Progenitor cell of endocrine pancreas (in vitro differentiated cells): ENCODE measurements around the gene COL27A1. TPM values are rescaled to one million over a fixed set of nuclear protein-coding genes. Genes with fewer than 3 reads are reported as not detected.

Experiments
- DNase-seq: peaks from one replicate; pipeline ENCODE4 v3.0.0; 2021; ENCODE audit warnings: low spot score; ENCODE audit not compliant: unreplicated experiment
- H3K27ac Mint-ChIP-seq: 2 replicates; pipeline ENCODE4 v1.8.0; 2021; ENCODE audit warnings: mild to moderate bottlenecking, moderate library complexity, mixed read lengths
- H3K27me3 Mint-ChIP-seq: 2 replicates; pipeline ENCODE4 v1.8.0; 2021; ENCODE audit warnings: mixed read lengths
- H3K36me3 Mint-ChIP-seq: 2 replicates; pipeline ENCODE4 v1.8.0; 2022; ENCODE audit warnings: mixed read lengths; ENCODE audit not compliant: insufficient read depth
- H3K4me1 Mint-ChIP-seq: 2 replicates; pipeline ENCODE4 v1.8.0; 2021; ENCODE audit warnings: low read depth, mixed read lengths
- H3K4me3 Mint-ChIP-seq: 2 replicates; pipeline ENCODE4 v1.8.0; 2021; ENCODE audit warnings: low read depth, mild to moderate bottlenecking, moderate library complexity, mixed read lengths
- H3K9me3 Mint-ChIP-seq: 2 replicates; pipeline ENCODE4 v1.8.0; 2021; ENCODE audit warnings: low read depth, mixed read lengths
- total RNA-seq: library from RNA; stranded (reverse); gene quantifications from 2 replicates; pipeline ENCODE4 v1.2.1, GENCODE V29; 2021
- TF ChIP-seq, protein P1 (sequence below): fragments of 200-600 bp; sonication (generic); IDR thresholded peaks from one replicate; pipeline ENCODE4 v1.5.0; 2021; ENCODE audit warnings: antibody characterized with exemption, mild to moderate bottlenecking; ENCODE audit not compliant: unreplicated experiment

The COL27A1 gene
- total RNA-seq, 1 donor from 2014 or later, result 178 TPM

DNA sequence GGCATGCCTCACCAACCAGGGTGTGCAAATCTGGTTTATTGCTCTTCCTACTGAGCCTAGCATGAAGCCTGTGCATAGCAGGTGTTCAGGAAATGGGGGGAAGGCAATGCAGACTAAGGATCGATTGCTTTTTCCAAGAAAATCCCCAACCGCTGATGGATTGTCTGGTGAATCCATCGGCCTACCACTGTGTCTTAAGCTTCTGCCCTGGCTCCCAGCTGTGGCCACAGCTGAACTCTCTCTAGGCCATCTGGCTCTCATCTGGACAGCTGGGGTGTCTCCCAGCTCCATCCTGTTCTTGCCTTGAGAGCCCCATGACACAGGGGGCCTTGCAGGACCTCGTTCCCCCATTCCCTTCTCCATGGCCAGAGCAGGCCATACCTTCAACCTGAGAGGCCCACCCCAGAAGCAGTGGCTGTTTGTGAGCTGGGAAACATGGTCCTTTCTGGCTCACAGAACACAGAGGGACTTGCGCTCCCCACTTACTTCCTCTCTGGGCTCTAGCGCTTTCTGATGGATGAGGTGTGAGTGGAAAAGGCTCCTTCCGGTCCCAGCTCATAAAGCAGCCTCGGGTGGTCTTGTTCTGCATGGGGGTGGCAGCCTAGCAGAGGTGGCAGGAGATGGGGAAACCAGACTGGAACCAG lies 41.8 kb downstream of the COL27A1 start:
- Mint-ChIP-seq H3K9me3 (no peaks in the 10 kb centered on the region), H3K27ac (no peak overlapping the region), H3K27me3 (no peaks in the 10 kb centered on the region), H3K36me3 (peaks cover 16% of the 10 kb centered on the region), H3K4me3 (no peak overlapping the region), H3K4me1 (peaks cover 4% of the 10 kb centered on the region)
- TF ChIP-seq, protein P1, sequence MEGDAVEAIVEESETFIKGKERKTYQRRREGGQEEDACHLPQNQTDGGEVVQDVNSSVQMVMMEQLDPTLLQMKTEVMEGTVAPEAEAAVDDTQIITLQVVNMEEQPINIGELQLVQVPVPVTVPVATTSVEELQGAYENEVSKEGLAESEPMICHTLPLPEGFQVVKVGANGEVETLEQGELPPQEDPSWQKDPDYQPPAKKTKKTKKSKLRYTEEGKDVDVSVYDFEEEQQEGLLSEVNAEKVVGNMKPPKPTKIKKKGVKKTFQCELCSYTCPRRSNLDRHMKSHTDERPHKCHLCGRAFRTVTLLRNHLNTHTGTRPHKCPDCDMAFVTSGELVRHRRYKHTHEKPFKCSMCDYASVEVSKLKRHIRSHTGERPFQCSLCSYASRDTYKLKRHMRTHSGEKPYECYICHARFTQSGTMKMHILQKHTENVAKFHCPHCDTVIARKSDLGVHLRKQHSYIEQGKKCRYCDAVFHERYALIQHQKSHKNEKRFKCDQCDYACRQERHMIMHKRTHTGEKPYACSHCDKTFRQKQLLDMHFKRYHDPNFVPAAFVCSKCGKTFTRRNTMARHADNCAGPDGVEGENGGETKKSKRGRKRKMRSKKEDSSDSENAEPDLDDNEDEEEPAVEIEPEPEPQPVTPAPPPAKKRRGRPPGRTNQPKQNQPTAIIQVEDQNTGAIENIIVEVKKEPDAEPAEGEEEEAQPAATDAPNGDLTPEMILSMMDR, result no peak
- no peak for DNase-seq

DNA sequence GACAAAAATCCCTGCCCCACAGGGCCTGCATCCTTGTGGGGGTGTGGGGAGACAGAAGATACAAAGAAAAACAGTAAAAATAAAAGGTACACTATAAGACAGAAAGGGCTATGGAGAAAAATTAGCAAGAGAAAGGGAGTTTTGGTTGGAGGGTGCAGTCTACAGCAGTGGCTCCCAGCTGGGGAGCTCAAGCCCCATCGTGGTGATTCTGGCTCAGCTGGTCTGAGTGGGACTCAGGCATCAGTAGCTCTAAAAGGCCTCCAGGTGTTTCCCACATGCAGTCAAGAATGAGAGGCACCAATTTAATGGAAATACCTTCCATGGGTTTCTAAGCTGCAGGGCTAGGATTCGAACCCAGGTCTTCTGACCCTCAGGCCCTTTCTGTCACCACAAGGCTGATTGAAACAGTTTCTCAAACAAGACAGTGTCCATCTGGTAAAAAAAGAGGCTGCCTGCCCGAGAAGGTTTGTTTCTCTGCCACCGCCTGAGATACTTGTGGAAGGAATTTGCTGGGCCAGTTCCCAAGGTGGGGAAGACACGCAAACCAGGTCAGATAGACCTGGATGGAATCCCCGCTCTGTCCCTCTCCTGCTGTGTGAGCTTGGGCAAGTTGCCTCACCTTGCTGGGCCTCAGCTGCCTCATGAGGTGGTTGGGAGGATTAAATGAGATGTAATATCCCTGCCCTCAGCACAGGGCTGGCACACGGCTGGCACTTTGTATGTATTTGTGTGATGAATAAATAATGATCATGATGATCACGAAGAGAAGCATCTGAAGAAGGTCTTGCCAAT lies 43.1 kb downstream of the COL27A1 start:
- Mint-ChIP-seq H3K4me1 (peaks cover 4% of the 10 kb centered on the region), H3K27ac (no peak overlapping the region), H3K9me3 (no peaks in the 10 kb centered on the region), H3K36me3 (peaks cover 24% of the 10 kb centered on the region), H3K4me3 (no peak overlapping the region), H3K27me3 (no peaks in the 10 kb centered on the region)
- no peak for DNase-seq
- TF ChIP-seq, protein P1, result no peak

DNA sequence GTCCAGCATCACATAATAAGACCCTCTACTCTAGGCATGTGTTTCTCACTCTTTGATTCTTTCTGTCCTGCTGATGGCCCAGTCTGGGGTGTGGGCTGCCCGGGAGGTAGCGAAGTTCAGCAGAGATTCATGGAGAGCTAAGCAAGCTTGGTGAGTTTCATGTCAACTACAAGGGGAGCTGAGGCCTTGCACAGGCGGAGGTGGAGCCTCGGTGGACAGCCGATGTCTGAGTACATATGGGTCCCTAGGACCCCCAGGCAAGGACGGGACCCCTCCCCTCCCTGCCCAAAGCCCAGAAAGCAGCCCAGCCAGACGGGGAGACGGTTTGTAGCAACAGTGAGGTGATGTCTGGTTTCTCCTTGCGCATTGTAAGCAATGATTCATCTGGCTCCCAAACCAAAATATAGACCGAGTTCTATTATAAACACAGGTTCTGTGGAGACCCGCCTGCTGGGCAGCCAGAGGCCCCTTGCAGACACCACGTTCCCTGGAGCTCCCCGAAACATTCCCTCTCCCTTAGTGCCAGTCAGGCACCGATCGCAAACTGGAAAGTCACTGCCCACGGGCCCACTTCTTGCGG lies 45.5 kb downstream of the COL27A1 start:
- TF ChIP-seq, protein P1, result no peak
- Mint-ChIP-seq H3K4me3 (no peak overlapping the region), H3K27me3 (no peaks in the 10 kb centered on the region), H3K27ac (no peak overlapping the region), H3K4me1 (peaks cover 13% of the 10 kb centered on the region), H3K9me3 (no peaks in the 10 kb centered on the region), H3K36me3 (peaks cover 19% of the 10 kb centered on the region)
- no peak for DNase-seq

DNA sequence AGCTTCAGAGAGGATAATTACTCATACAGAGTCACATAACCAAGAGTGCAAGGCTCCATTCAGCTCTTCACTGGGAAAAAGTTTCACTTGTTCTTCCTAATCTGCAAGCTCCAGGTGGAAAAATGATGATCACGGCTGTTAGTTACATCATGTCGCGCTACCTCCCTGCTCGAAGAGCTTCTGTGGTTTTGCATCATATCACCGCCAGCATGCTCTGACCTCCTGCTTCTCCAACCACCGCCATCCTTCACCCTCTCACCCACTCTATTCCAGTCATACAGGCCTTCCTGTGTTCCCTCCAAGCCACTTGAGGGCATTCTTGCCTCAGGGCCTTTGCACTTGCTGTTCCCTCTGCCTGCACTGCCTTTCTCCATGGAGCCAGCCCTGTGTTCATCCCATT lies 47.1 kb downstream of the COL27A1 start:
- no peak overlapping the region for H3K27ac Mint-ChIP-seq
- no peak for DNase-seq
- H3K36me3 Mint-ChIP-seq, result peaks cover 19% of the 10 kb centered on the region
- no peak overlapping the region for H3K4me3 Mint-ChIP-seq
- peaks cover 15% of the 10 kb centered on the region for H3K4me1 Mint-ChIP-seq
- H3K9me3 Mint-ChIP-seq, result no peaks in the 10 kb centered on the region
- no peaks in the 10 kb centered on the region for H3K27me3 Mint-ChIP-seq
- TF ChIP-seq, protein P1, result no peak

DNA sequence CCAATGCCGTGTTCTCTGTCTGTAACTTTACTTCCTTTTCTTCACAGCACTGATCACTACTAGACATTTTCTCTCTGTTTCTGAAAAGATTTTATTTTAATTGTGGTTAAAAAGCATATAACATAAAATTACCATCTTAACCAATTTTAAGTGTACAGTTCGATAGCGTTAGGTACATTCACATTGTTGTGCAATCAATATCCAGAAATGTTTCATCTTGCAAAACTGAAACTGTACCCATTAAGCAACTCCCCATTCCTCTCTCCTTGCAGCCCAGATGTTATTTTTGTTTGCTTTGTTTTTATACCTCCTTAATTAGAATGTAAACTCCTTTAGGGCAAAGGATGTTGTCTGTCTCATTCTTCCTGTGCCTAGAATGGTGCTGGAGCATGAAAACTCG lies 47.5 kb downstream of the COL27A1 start:
- H3K4me3 Mint-ChIP-seq, result no peak overlapping the region
- no peaks in the 10 kb centered on the region for H3K27me3 Mint-ChIP-seq
- peaks cover 19% of the 10 kb centered on the region for H3K36me3 Mint-ChIP-seq
- peaks cover 15% of the 10 kb centered on the region for H3K4me1 Mint-ChIP-seq
- DNase-seq, result no peak
- no peak overlapping the region for H3K27ac Mint-ChIP-seq
- no peaks in the 10 kb centered on the region for H3K9me3 Mint-ChIP-seq
- TF ChIP-seq, protein P1, result no peak
